Mesodermal cell (in vitro differentiated cells): Measurements from ENCODE around the gene CHAF1A.

ENCODE experiments used
- H3K27ac ChIP-seq: 2 replicates; pipeline ENCODE4 v1.7.0; 2013; ENCODE audit warnings: mild to moderate bottlenecking, low read depth, low read length, moderate library complexity; ENCODE audit not compliant: severe bottlenecking
- H3K36me3 ChIP-seq: 2 replicates; pipeline ENCODE4 v1.7.1; 2013; ENCODE audit warnings: mild to moderate bottlenecking, low read length, moderate library complexity; ENCODE audit not compliant: control insufficient read depth, insufficient read depth
- H3K4me1 ChIP-seq: one replicate; pipeline ENCODE4 v1.7.1; 2013; ENCODE audit warnings: mild to moderate bottlenecking, low read length; ENCODE audit not compliant: insufficient read depth, control insufficient read depth, poor library complexity, severe bottlenecking
- H3K4me3 ChIP-seq: 2 replicates; pipeline ENCODE4 v1.7.0; 2013; ENCODE audit warnings: low read length, control low read depth, mild to moderate bottlenecking; ENCODE audit not compliant: insufficient read depth, poor library complexity, severe bottlenecking; ENCODE audit errors: extremely low read depth
- H3K9me3 ChIP-seq: 2 replicates; pipeline ENCODE4 v1.7.1; 2013; ENCODE audit warnings: mild to moderate bottlenecking, low read length, moderate library complexity; ENCODE audit not compliant: control insufficient read depth
- WGBS, 2 experiments: methylation state at CpG; one replicate each; pipeline ENCODE4 v1.1.5; 2013; ENCODE audit warnings: missing lambda C conversion rate in 2 of 2; ENCODE audit not compliant: insufficient coverage in 2 of 2; 5-methylcytosine and 5-hydroxymethylcytosine counted together

CHAF1A gene

DNA sequence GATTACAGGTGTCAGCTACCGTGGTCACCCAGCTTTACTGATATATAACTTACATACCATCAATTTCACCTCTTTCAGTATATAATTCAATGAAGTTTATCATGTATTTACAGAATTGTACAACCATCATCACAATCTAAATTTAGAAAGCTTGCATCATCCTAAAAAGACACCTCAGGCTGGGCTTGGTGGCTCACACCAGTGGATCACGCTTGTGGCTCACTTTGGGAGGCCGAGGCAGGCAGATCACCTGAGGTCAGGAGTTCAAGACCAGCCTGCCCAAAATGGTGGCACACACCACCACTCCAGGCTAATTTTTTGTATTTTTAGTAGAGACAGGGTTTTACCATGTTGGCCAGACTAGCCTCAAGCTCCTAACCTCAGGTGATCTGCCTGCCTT is 65.4 kb downstream of the CHAF1A start:
- Histone ChIP-seq H3K27ac (no peak overlapping the region), H3K4me3 (no peak overlapping the region), H3K36me3 (no peaks in the 10 kb centered on the region), H3K4me1 (no peaks in the 10 kb centered on the region), H3K9me3 (no peaks in the 10 kb centered on the region)
- WGBS, 2 experiments, result 79 to 92% methylated on average over 2 to 3 of the region's 3 CpGs

DNA sequence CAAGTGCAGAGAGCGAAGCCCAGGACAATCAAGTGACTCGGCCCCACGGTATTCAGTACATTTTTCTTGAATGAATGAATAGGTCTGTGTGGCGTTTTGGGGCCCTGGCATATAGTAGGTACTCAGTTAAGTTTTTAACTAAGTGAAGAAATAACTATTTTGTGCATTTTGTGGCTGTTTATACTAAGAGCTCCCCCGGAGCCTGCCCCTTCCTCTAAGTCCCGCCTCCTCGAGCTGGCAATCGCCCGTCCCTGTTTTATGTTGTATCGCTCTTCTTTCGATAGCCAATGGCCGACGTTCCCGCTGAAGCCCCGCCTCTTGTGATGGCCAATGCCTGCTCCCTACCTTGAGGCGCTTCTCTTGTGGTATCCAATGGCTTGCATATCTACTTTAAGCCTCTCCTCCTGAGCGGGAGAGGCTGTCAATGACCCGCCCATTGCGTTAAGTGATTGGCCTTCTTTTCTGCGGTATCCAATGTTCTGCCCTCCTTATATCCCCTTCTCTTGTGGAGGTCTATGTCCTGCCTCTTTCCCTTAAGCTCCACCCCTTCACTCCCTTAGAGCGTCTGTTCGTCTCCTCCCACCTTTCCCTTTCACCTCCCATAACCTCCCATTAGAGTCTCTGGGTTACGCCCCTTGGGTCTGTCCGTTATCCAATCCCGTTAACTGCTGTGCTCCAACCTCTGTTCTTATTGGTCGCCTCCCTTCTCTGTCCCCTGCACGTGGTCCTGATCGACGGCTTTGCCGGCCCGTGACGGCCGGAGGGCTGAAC is 69.1 kb downstream of the CHAF1A start:
- Histone ChIP-seq H3K4me3 (peak overlapping the region; percentile 99), H3K4me1 (peaks cover 4% of the 10 kb centered on the region), H3K9me3 (no peaks in the 10 kb centered on the region), H3K36me3 (peaks cover 16% of the 10 kb centered on the region), H3K27ac (peak overlapping the region; percentile 51)
- WGBS, 2 experiments, result 3 to 4% methylated on average over 32 to 33 of the region's 33 CpGs

DNA sequence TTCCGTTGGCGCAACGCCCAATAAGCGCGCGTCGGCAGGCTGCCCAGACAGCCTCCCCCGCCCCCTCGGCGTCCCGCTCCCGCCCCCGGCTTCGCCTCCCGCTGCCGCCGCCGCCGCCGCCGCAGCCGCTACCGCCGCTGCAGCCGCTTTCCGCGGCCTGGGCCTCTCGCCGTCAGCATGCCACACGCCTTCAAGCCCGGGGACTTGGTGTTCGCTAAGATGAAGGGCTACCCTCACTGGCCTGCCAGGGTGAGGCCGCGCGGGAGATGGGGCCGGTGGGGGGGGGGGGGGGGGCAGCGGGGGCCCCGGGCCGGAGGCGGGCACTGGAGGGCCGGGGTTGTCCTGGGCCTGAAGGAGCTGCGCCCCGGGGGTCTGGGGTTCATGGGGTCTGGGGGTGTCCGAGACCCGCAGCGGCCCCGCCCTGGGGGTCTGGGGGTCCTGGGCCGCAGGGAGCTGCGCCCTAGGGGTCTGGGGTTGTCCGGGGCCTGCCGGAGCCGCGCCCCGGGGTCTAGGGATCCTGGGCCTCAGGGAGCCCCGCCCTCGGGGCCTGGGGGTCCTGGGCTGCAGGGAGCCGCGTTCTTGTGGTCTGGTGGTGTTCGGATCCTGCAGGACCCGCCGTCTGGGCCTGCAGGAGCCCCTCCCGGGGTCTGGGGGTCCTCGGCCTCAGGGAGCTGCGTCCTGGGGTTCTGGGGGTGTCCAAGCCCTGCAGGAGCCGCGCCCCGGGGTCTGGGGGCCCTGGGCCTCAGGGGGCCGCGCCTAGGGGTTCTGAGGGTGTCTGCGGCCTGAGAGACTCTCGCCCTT is 69.9 kb downstream of the CHAF1A start, which contains the start of gene HDGFL2:
HDGFL2 (plus strand) TSS at position 124 of the 801 bp plus-strand sequence; CDS start at position 178, 54 bp downstream.
- H3K9me3 ChIP-seq, result no peaks in the 10 kb centered on the region
- peaks cover 24% of the 10 kb centered on the region for H3K36me3 ChIP-seq
- H3K4me1 ChIP-seq, result peaks cover 4% of the 10 kb centered on the region
- peak within 1 kb of the TSS; percentile 99 for H3K4me3 ChIP-seq
- peak within 1 kb of the TSS; percentile 53 for H3K27ac ChIP-seq
- WGBS, 2 experiments, result 0% methylated on average over 25 to 40 of the region's 71 CpGs

DNA sequence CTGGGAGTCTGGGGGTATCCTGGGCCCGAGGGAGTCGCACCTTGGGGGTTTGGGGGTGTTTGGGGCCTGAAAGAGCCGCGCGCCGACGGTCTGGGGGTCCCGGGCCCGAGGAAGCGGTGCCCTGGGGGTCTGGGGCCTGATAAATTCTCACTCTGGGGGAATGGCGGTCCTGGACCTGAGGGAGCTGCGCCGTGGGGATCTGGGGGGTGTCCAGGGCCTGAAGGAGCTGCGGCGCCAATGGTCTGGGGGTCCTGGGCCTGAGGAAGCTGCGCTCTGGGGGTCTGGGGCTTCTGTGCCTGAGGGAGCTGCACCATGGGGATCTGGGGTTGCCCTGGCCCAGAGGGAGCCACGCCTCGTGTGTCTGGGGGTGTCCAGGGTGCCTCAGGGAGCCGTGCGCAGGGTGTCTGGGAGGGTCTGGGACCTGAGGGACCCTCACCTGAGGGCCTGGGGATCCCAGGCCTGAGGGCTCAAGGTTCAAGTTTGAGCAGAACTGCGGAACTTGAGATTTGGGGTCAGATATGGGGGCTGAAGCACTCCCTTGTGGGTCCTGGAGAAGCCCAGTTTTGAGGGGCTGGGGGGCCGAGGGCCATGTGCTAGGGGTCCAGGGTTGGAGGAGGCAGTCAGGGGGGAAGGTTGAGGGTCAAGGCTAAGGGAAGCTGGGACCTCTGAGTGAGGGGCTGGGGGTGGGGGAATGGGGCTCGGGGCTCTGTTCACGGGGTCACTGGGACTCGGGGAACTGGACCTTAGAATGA is 70.7 kb downstream of the CHAF1A start:
- 23 to 25% methylated on average over 17 to 25 of the region's 25 CpGs for WGBS, 2 experiments
- H3K4me3 ChIP-seq, result peak overlapping the region; percentile 99
- H3K9me3 ChIP-seq, result no peaks in the 10 kb centered on the region
- H3K27ac ChIP-seq, result peak overlapping the region; percentile 53
- peaks cover 32% of the 10 kb centered on the region for H3K36me3 ChIP-seq
- peaks cover 4% of the 10 kb centered on the region for H3K4me1 ChIP-seq

DNA sequence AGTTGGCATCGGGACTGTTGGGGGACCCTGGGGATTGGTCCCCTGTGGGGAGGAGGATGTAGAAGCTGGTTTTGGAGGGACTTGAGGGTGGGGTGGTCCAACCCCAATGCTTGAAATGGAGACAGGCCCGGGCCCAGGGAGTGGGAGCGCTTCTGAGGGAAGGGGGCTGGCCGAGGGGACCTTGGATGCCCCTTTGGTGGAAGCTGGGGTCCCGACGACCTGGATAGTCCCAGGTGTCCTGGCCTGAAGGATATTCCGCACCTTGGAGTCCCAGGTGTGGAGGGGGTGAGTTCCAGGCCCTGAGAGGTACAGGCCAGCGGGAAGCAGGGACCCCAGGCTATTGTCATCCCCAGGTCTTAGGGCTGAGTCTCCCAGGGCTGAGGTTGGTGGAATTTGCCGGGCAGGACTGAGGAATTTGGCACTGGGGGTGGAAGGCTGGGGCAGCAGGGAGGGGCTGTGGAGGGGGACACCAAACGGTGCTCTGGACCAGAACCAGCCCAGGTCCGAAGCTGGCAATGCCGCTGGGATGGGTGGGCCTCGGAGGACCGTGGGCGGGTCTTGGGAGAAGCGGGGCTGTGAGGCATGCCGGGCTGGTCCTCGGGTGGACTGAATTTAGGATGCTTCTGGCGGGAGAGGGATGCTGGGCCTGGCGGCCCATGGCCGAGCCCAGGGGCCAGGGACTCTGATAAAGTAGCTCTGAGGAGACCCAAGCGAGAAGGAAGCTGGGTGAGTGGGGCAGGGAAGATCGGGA is 71.5 kb downstream of the CHAF1A start:
- 11 to 16% methylated on average over 19 to 22 of the region's 23 CpGs for WGBS, 2 experiments

DNA sequence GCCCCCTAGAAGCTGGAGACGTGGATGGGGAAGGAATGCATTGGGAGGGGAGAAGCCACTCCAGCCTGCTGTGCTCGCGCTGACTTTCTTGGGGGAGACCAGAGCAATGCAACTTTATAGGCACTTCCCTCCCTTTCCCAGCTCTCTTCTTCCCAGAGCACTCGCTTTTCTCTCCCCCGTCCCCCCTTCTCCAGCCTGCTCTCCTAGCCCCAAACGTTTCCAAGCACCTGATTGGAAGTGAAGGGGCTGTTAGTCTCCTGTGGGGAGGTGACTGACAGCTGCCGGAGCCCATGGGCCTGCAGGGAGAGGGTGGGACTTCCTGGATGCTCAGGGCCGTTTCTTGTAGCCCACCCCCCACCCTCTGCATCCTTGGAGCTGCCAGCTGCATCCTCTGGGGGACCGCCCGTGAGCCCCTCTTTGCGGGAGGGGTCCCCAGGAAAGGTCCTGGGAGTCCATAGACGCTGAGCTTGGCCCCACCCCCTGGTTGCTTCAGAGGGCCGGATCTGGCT is 72.1 kb downstream of the CHAF1A start:
- WGBS, 2 experiments, result 4 to 13% methylated on average over 4 of the region's 13 CpGs
- peak overlapping the region; percentile 99 for H3K4me3 ChIP-seq
- H3K9me3 ChIP-seq, result no peaks in the 10 kb centered on the region
- peaks cover 4% of the 10 kb centered on the region for H3K4me1 ChIP-seq
- H3K27ac ChIP-seq, result peak overlapping the region; percentile 46
- H3K36me3 ChIP-seq, result peaks cover 46% of the 10 kb centered on the region

More for the DNA sequence above, 71.5 kb downstream of the CHAF1A start:
- Histone ChIP-seq H3K4me1 (peaks cover 4% of the 10 kb centered on the region), H3K27ac (peak overlapping the region; percentile 46), H3K9me3 (no peaks in the 10 kb centered on the region), H3K36me3 (peaks cover 40% of the 10 kb centered on the region), H3K4me3 (peak overlapping the region; percentile 99)

DNA sequence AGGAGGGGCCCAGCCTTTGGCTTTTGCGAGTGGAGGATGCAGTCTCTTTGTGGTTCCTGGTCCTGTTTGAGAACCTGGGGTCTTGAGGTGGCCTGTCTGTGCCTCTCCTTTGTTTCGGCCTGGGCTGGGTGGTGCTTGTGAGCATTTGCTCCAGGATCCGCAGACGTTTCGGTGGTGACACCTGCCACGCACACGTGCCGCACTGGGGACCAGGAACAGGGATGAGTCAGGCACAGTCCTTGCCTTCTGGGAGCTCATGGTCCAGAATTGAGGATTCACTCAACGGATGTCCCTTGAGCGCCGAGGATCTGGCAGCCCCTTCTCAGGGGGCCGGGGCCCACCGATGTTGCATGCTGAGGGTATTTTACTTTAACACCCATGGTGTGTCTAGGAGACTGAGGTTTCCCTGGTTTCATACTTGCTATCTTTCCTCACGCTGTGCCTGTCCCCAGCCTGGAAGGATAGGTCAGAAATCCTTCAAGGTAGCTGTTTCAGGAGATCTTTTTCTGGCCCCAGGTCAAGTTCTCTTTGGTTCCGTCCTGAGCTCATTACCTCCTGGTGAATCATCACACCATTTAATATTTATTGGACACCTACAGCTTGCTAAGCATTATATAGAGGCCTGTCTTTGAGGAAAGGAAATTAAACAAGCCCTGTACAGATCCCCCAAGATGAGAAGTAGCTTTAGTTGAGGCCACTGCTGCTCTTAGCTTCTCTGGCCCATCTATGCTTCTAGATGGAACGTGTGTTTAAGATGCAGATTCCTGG is 74.8 kb downstream of the CHAF1A start:
- H3K9me3 ChIP-seq, result no peaks in the 10 kb centered on the region
- peaks cover 68% of the 10 kb centered on the region for H3K36me3 ChIP-seq
- 89 to 97% methylated on average over 12 of the region's 16 CpGs for WGBS, 2 experiments
- H3K4me3 ChIP-seq, result no peak overlapping the region
- peaks cover 4% of the 10 kb centered on the region for H3K4me1 ChIP-seq
- H3K27ac ChIP-seq, result no peak overlapping the region

DNA sequence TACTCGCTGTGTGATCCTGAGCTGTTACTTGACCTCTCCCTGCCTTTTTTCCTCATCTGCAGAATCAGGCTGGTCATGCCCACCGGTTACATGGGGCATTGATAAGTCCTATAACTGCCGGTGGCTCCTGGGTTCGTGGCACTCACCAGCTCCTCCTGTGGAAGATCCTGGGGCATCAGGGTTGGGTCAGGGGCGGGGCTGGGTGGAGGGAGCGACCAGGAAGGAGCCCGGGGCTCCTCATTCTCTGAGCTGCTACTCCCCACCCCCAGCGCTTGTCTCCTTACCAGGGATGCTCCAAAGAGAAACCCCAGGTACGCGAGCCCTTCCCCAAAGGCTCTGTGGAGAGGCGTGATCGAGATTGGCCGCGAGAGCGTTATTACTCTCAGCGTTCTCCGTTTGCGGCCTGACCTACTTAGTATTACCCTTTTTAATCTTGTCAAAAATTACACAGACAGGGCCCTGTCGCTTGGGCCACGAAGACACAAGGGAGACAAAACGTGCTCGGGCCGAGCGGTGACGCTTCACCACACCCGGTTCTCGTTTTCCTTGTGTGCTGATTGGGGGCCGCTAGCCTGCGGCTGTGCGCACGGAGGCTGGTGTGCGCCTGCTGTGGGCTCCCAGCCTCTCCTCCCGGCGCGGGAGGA is 80.4 kb downstream of the CHAF1A start:
- H3K27ac ChIP-seq, result no peak overlapping the region
- no peaks in the 10 kb centered on the region for H3K4me1 ChIP-seq
- H3K9me3 ChIP-seq, result no peaks in the 10 kb centered on the region
- 96 to 97% methylated on average over 31 to 32 of the region's 35 CpGs for WGBS, 2 experiments
- H3K4me3 ChIP-seq, result no peak overlapping the region
- peaks cover 85% of the 10 kb centered on the region for H3K36me3 ChIP-seq

DNA sequence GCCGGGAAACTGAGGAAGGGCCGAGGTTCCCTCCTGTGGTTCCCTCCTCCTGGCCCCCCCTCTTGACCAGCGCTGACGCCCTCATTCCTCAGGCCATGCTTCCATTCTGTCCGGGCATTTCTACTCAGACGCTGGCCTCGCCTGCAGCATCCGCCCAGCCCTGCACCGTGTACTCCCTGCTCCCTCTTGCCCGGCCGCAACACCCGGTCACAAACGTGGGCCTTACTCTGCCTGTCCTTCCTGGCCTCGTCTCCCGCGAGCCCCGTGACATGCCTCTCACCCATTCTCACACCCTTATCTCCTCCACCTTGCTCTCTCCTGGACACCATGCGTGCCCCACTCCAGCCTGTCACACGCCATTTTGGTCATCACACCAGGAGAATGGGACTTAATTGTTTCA is 80.9 kb downstream of the CHAF1A start:
- H3K4me1 ChIP-seq, result no peaks in the 10 kb centered on the region
- H3K36me3 ChIP-seq, result peaks cover 80% of the 10 kb centered on the region
- H3K9me3 ChIP-seq, result no peaks in the 10 kb centered on the region
- no peak overlapping the region for H3K4me3 ChIP-seq
- no peak overlapping the region for H3K27ac ChIP-seq
- WGBS, 2 experiments, result 96 to 97% methylated on average over 12 to 18 of the region's 19 CpGs
